GM23248 (cell line): ENCODE results near the gene EGFL7.

Experiments
- EZH2 ChIP-seq: fragments of 200-600 bp; sonication (generic); IDR thresholded peaks from 2 replicates; pipeline ENCODE4 v1.6.1; 2018; ENCODE audit warnings: antibody characterized with exemption, mild to moderate bottlenecking; ENCODE audit not compliant: insufficient read depth, poor library complexity, severe bottlenecking
- EZH2phosphoT487 ChIP-seq: fragments of 200-600 bp; sonication (generic); IDR thresholded peaks from 2 replicates; pipeline ENCODE4 v1.6.1; 2018; ENCODE audit warnings: antibody characterized with exemption, moderate library complexity, mild to moderate bottlenecking, low read depth; ENCODE audit not compliant: insufficient read depth

DNA sequence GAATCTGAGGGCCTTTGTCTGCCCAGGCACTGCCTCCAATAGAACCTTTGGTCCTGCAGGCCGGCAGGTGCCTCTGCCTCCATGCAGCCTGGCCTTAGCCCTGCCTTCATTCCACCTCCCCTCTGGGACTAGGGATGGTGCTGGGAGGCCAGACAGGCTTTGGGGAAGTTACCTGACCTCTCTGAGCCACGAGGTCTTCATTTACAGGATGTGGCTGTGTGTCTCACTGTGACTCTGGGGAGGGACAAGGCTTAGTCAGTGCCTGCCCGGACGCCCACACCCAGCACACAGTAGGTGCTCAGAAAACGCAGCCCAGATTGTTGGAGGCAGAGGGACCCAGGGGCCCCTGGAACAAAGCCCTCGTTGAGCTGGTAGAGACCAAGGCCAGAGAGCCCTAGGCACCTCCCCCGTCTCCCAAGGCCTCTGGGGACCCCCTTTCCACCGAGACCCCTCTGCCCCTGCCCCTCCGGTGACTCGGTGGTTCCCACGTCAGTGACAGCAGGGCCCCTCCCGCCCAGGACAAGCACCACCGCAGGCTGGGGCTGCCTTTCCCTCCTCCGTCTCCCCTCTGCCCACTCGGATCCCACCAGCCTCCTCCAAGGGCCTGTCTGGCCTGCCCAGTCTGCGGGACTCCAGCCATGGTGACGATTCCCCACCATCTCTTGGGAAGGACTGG, 46.9 kb upstream of the EGFL7 start:
- TF ChIP-seq EZH2, result no peak
- TF ChIP-seq EZH2phosphoT487, result no peak
